HEK293 (cell line): ENCODE data around the gene MLN.

Experiments
- CTCF ChIA-PET: fragments of 350-600 bp; formaldehyde crosslinking; extraction: SDS; loops from one replicate; lab custom pipeline; 2021; ENCODE audit warnings: antibody characterized with exemption; lab: Yijun Ruan, JAX
- POLR2A ChIA-PET: fragments of 300-600 bp; formaldehyde crosslinking; extraction: SDS; loops from one replicate; lab custom pipeline; 2020; ENCODE audit warnings: antibody characterized with exemption, inconsistent platforms; lab: Yijun Ruan, JAX
- H3K27ac ChIP-seq: fragments of 200-500 bp; sonication (Bioruptor generic); 2 replicates; pipeline ENCODE4 v1.5.1; 2014; ENCODE audit warnings: low read depth, low read length, control low read depth, inconsistent platforms; ENCODE audit errors: extremely low read depth
- H3K36me3 ChIP-seq, 2 experiments: fragments of 200-500 bp in 1 of 2; sonication (Bioruptor generic) in 1 of 2; 1 replicate in 1 of 2; 2 replicates in 1 of 2; pipeline ENCODE4 v1.5.1; 2014 to 2017; ENCODE audit warnings: inconsistent platforms in 2 of 2, low read length in 2 of 2; ENCODE audit not compliant: control insufficient read depth in 2 of 2, insufficient read depth in 1 of 2
- H3K4me1 ChIP-seq: fragments of 200-500 bp; sonication (Bioruptor generic); 2 replicates; pipeline ENCODE4 v1.5.1; 2014; ENCODE audit warnings: mild to moderate bottlenecking, low read length, inconsistent platforms; ENCODE audit not compliant: control insufficient read depth, insufficient read depth
- H3K4me3 ChIP-seq: 2 replicates; pipeline ENCODE4 v1.5.1; 2011; ENCODE audit warnings: low read depth, mild to moderate bottlenecking, control low read depth, low read length, moderate library complexity
- H3K9me3 ChIP-seq: fragments of 200-500 bp; sonication (Bioruptor generic); 2 replicates; pipeline ENCODE4 v1.5.1; 2014; ENCODE audit warnings: low read depth, low read length, inconsistent platforms; ENCODE audit not compliant: control insufficient read depth, insufficient read depth
- KLF9 ChIP-seq: fragments of 450-650 bp; formaldehyde crosslinking; IDR thresholded peaks from 2 replicates; pipeline ENCODE4 v1.5.1; 2016; ENCODE audit warnings: missing biosample characterization, missing genetic modification characterization, low read depth
- MEIS1 ChIP-seq: sonication (generic); formaldehyde crosslinking; IDR thresholded peaks from 2 replicates; pipeline ENCODE4 v1.8.1; 2022; ENCODE audit warnings: missing genetic modification reagents, mild to moderate bottlenecking, borderline replicate concordance
- MYNN ChIP-seq: fragments of 450-650 bp; formaldehyde crosslinking; IDR thresholded peaks from 2 replicates; pipeline ENCODE4 v1.5.1; 2016; ENCODE audit warnings: missing biosample characterization, missing genetic modification characterization, borderline replicate concordance
- PRDM1 ChIP-seq: fragments of 450-650 bp; formaldehyde crosslinking; IDR thresholded peaks from 2 replicates; pipeline ENCODE4; 2016; ENCODE audit warnings: missing biosample characterization, missing genetic modification characterization
- WT1 ChIP-seq: fragments of 450-650 bp; formaldehyde crosslinking; IDR thresholded peaks from 2 replicates; pipeline ENCODE4 v1.5.1; 2016; ENCODE audit warnings: missing biosample characterization, missing genetic modification characterization
- ZBTB7A ChIP-seq: fragments of 450-650 bp; formaldehyde crosslinking; IDR thresholded peaks from 2 replicates; pipeline ENCODE4 v1.5.1; 2016; ENCODE audit warnings: low read depth, missing biosample characterization, missing genetic modification characterization
- ZIC2 ChIP-seq: fragments of 450-650 bp; formaldehyde crosslinking; IDR thresholded peaks from 2 replicates; pipeline ENCODE4 v1.5.1; 2016; ENCODE audit warnings: missing biosample characterization, missing genetic modification characterization
- ZNF138 ChIP-seq: fragments of 450-650 bp; formaldehyde crosslinking; IDR thresholded peaks from 2 replicates; pipeline ENCODE4 v1.5.1; 2016; ENCODE audit warnings: missing biosample characterization, missing genetic modification characterization, borderline replicate concordance
- ZNF16 ChIP-seq: fragments of 450-650 bp; formaldehyde crosslinking; IDR thresholded peaks from 2 replicates; pipeline ENCODE4 v1.5.1; 2016; ENCODE audit warnings: low read depth, missing biosample characterization, missing genetic modification characterization
- ZNF335 ChIP-seq: fragments of 450-650 bp; formaldehyde crosslinking; conservative IDR thresholded peaks from 2 replicates; pipeline ENCODE4 v1.5.1; 2016; ENCODE audit warnings: missing biosample characterization, missing genetic modification characterization
- ZNF510 ChIP-seq: fragments of 450-650 bp; formaldehyde crosslinking; IDR thresholded peaks from 2 replicates; pipeline ENCODE4 v1.5.1; 2018; ENCODE audit warnings: mild to moderate bottlenecking, missing genetic modification characterization, missing biosample characterization; ENCODE audit not compliant: insufficient replicate concordance
- ZNF549 ChIP-seq: fragments of 450-650 bp; IDR thresholded peaks from 2 replicates; pipeline ENCODE4 v1.5.1; 2018; ENCODE audit warnings: missing biosample characterization, missing genetic modification characterization, mild to moderate bottlenecking, inconsistent platforms, moderate library complexity
- ZNF558 ChIP-seq: fragments of 450-650 bp; formaldehyde crosslinking; IDR thresholded peaks from 2 replicates; pipeline ENCODE4 v1.5.1; 2016; ENCODE audit warnings: missing biosample characterization, missing genetic modification characterization
- ZNF600 ChIP-seq: fragments of 450-650 bp; formaldehyde crosslinking; IDR thresholded peaks from 2 replicates; pipeline ENCODE4 v1.5.1; 2016; ENCODE audit warnings: missing biosample characterization, missing genetic modification characterization
- ZNF610 ChIP-seq: fragments of 450-650 bp; formaldehyde crosslinking; IDR thresholded peaks from 2 replicates; pipeline ENCODE4 v1.5.1; 2016; ENCODE audit warnings: missing biosample characterization, missing genetic modification characterization, borderline replicate concordance
- ZNF670 ChIP-seq: fragments of 450-650 bp; formaldehyde crosslinking; IDR thresholded peaks from 2 replicates; pipeline ENCODE4 v1.5.1; 2016; ENCODE audit warnings: missing biosample characterization, missing genetic modification characterization, low read depth
- TF ChIP-seq, protein P1 (sequence below): fragments of 450-650 bp; formaldehyde crosslinking; conservative IDR thresholded peaks from 2 replicates; pipeline ENCODE4 v1.5.1; 2016; ENCODE audit warnings: low read depth, missing biosample characterization, missing genetic modification characterization
- TF ChIP-seq, protein P2 (sequence below): fragments of 450-650 bp; formaldehyde crosslinking; IDR thresholded peaks from 2 replicates; pipeline ENCODE4 v1.5.1; 2016; ENCODE audit warnings: missing biosample characterization, missing genetic modification characterization
- TF ChIP-seq, protein P3 (sequence below): fragments of 450-650 bp; formaldehyde crosslinking; IDR thresholded peaks from 2 replicates; pipeline ENCODE4 v1.5.1; 2017; ENCODE audit warnings: missing biosample characterization, missing genetic modification characterization
- TF ChIP-seq, protein P4 (sequence below): fragments of 450-650 bp; formaldehyde crosslinking; IDR thresholded peaks from 2 replicates; pipeline ENCODE4 v1.5.1; 2016; ENCODE audit warnings: missing biosample characterization, missing genetic modification characterization
- TF ChIP-seq, protein P5 (sequence below): fragments of 450-650 bp; formaldehyde crosslinking; IDR thresholded peaks from 2 replicates; pipeline ENCODE4 v1.5.1; 2016; ENCODE audit warnings: missing biosample characterization, missing genetic modification characterization
- TF ChIP-seq, protein P6 (sequence below): fragments of 450-650 bp; formaldehyde crosslinking; IDR thresholded peaks from 2 replicates; pipeline ENCODE4 v1.5.1; 2016; ENCODE audit warnings: missing biosample characterization, missing genetic modification characterization

Gene MLN

DNA sequence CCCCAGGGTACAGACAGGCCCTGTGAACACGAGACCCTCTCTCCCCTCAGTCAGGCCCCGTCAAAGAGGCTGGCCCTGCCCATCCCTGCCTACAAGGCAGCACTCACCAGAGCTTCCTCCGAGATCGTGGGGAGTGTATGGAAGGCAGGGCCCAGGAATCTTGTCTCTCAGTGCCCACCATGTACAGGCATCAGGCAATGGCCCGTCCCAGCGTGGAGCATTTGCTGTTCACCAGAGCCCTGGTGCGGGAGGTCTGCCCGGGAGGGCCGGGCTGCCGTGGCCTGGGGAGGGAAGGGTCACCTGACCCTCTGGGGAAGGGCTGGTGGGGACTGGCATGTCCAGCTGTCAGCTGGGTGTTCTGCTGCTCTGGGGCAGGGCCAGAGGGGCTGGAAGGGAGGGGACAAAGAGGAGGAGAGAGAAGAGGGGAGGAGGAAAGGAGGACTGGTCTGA is 57.1 kb downstream of the MLN start, which contains the start of gene IP6K3 (continued):
- TF ChIP-seq, protein P1, sequence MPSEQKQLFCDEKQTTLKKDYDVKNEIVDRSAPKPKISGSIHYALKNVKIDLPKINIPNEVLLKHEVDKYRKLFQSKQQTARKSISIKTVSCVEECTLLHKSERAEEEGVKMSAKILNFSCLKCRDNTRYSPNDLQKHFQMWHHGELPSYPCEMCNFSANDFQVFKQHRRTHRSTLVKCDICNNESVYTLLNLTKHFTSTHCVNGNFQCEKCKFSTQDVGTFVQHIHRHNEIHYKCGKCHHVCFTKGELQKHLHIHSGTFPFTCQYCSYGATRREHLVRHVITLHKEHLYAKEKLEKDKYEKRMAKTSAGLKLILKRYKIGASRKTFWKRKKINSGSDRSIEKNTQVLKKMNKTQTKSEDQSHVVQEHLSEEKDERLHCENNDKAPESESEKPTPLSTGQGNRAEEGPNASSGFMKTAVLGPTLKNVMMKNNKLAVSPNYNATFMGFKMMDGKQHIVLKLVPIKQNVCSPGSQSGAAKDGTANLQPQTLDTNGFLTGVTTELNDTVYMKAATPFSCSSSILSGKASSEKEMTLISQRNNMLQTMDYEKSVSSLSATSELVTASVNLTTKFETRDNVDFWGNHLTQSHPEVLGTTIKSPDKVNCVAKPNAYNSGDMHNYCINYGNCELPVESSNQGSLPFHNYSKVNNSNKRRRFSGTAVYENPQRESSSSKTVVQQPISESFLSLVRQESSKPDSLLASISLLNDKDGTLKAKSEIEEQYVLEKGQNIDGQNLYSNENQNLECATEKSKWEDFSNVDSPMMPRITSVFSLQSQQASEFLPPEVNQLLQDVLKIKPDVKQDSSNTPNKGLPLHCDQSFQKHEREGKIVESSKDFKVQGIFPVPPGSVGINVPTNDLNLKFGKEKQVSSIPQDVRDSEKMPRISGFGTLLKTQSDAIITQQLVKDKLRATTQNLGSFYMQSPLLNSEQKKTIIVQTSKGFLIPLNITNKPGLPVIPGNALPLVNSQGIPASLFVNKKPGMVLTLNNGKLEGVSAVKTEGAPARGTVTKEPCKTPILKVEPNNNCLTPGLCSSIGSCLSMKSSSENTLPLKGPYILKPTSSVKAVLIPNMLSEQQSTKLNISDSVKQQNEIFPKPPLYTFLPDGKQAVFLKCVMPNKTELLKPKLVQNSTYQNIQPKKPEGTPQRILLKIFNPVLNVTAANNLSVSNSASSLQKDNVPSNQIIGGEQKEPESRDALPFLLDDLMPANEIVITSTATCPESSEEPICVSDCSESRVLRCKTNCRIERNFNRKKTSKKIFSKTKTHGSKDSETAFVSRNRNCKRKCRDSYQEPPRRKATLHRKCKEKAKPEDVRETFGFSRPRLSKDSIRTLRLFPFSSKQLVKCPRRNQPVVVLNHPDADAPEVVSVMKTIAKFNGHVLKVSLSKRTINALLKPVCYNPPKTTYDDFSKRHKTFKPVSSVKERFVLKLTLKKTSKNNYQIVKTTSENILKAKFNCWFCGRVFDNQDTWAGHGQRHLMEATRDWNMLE (tag by site-specific recombination), result no peak

DNA sequence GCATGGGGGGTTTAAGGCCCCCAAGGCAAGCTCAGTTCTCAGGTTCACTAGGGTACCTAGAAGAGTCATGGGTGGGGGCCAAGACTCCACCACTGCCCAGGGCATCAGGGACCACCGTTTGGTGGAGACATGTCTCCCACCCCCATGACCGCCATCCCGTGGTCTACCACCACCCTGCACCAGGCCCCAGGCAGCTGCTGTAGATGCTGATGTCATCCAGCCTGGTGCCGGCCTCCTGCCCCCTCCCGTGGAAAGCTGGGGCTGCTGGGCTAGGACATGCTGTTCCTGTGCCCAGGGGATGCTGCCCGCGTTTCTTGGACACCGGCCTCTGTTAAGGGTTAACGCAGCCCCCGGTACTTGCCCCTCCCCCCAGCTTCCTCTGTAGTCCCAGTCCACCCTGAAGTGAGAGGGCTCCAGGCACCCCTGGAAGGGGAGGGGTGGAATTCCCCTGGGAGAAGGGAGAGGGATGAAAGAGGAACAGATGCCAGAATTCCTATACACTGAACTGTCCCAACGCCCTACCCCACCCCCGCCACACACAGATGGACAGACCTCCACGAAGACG is 57.7 kb downstream of the MLN start:
- POLR2A ChIA-PET, result interaction anchor here (1.2 kb wide), 1 partner anchor 25 kb away, joined by 3 read pairs; no protein-coding TSS in a partner anchor
- Histone ChIP-seq H3K27ac (peak overlapping the region; percentile 67; the same call in 1 of the 2 replicates), H3K36me3 (no peaks in the 10 kb centered on the region), H3K4me3 (no peak overlapping the region), H3K9me3 (no peaks in the 10 kb centered on the region), H3K4me1 (peaks cover 21% of the 10 kb centered on the region)
- CTCF ChIA-PET, result interaction anchor here (0.7 to 6.7 kb wide), 19 partner anchors 9 to 409 kb away, joined by 3 to 193 read pairs (median 8); partner anchors contain the start of genes LEMD2 and UQCC2
- TF ChIP-seq ZNF670, result no peak
- TF ChIP-seq, protein P2, sequence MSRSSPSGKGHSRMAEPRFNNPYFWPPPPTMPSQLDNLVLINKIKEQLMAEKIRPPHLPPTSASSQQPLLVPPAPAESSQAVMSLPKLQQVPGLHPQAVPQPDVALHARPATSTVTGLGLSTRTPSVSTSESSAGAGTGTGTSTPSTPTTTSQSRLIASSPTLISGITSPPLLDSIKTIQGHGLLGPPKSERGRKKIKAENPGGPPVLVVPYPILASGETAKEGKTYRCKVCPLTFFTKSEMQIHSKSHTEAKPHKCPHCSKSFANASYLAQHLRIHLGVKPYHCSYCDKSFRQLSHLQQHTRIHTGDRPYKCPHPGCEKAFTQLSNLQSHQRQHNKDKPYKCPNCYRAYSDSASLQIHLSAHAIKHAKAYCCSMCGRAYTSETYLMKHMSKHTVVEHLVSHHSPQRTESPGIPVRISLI (tag by site-specific recombination), result no peak
- TF ChIP-seq, protein P3, sequence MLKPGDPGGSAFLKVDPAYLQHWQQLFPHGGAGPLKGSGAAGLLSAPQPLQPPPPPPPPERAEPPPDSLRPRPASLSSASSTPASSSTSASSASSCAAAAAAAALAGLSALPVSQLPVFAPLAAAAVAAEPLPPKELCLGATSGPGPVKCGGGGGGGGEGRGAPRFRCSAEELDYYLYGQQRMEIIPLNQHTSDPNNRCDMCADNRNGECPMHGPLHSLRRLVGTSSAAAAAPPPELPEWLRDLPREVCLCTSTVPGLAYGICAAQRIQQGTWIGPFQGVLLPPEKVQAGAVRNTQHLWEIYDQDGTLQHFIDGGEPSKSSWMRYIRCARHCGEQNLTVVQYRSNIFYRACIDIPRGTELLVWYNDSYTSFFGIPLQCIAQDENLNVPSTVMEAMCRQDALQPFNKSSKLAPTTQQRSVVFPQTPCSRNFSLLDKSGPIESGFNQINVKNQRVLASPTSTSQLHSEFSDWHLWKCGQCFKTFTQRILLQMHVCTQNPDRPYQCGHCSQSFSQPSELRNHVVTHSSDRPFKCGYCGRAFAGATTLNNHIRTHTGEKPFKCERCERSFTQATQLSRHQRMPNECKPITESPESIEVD (tag by site-specific recombination), result no peak
- TF ChIP-seq, protein P4, sequence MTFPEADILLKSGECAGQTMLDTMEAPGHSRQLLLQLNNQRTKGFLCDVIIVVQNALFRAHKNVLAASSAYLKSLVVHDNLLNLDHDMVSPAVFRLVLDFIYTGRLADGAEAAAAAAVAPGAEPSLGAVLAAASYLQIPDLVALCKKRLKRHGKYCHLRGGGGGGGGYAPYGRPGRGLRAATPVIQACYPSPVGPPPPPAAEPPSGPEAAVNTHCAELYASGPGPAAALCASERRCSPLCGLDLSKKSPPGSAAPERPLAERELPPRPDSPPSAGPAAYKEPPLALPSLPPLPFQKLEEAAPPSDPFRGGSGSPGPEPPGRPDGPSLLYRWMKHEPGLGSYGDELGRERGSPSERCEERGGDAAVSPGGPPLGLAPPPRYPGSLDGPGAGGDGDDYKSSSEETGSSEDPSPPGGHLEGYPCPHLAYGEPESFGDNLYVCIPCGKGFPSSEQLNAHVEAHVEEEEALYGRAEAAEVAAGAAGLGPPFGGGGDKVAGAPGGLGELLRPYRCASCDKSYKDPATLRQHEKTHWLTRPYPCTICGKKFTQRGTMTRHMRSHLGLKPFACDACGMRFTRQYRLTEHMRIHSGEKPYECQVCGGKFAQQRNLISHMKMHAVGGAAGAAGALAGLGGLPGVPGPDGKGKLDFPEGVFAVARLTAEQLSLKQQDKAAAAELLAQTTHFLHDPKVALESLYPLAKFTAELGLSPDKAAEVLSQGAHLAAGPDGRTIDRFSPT (tag by site-specific recombination), result peak; percentile 66; the same call in 1 of the 2 replicates
- peak; percentile 53 for TF ChIP-seq WT1
- TF ChIP-seq, protein P5, sequence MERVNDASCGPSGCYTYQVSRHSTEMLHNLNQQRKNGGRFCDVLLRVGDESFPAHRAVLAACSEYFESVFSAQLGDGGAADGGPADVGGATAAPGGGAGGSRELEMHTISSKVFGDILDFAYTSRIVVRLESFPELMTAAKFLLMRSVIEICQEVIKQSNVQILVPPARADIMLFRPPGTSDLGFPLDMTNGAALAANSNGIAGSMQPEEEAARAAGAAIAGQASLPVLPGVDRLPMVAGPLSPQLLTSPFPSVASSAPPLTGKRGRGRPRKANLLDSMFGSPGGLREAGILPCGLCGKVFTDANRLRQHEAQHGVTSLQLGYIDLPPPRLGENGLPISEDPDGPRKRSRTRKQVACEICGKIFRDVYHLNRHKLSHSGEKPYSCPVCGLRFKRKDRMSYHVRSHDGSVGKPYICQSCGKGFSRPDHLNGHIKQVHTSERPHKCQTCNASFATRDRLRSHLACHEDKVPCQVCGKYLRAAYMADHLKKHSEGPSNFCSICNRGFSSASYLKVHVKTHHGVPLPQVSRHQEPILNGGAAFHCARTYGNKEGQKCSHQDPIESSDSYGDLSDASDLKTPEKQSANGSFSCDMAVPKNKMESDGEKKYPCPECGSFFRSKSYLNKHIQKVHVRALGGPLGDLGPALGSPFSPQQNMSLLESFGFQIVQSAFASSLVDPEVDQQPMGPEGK (tag by site-specific recombination), result peak; percentile 88
- TF ChIP-seq ZNF138 (tag by site-specific recombination), result no peak
- TF ChIP-seq ZBTB7A (tag by site-specific recombination), result 0 out of 2 replicates have a peak, but pooled peaks have one; percentile 37
- TF ChIP-seq, protein P6, sequence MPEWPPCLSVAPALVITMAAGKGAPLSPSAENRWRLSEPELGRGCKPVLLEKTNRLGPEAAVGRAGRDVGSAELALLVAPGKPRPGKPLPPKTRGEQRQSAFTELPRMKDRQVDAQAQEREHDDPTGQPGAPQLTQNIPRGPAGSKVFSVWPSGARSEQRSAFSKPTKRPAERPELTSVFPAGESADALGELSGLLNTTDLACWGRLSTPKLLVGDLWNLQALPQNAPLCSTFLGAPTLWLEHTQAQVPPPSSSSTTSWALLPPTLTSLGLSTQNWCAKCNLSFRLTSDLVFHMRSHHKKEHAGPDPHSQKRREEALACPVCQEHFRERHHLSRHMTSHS (tag by site-specific recombination), result no peak
- no peak for TF ChIP-seq ZNF558
- no peak for TF ChIP-seq ZNF16 (tag by site-specific recombination)
- peak; percentile 70 for TF ChIP-seq ZIC2
- no peak for TF ChIP-seq ZNF610 (tag by site-specific recombination)
- no peak for TF ChIP-seq PRDM1 (tag by site-specific recombination)
- peak; percentile 82 for TF ChIP-seq ZNF335
- no peak; the same call in 1 of the 2 replicates for TF ChIP-seq KLF9 (tag by site-specific recombination)
- TF ChIP-seq ZNF549 (tag by site-specific recombination), result no peak
- TF ChIP-seq ZNF510 (tag by site-specific recombination), result no peak
- peak; percentile 39; the same call in 1 of the 2 replicates for TF ChIP-seq ZNF600 (tag by site-specific recombination)
- TF ChIP-seq MEIS1 (CRISPR knock-in tag), result no peak
- no peak for TF ChIP-seq MYNN (tag by site-specific recombination)
